OCI-LY7 (cell line): ENCODE data around the gene MAPK6. TPM values are rescaled to one million over a fixed set of nuclear protein-coding genes. Genes with fewer than 3 reads are reported as not detected.

Experiments used
- BruUV-seq: library from RNA; stranded (reverse); fragments of 400-500 nt; replicated peaks from 2 replicates; lab custom pipeline; 2021; lab: Mats Ljungman, UMichigan
- CTCF ChIA-PET: fragments of 300-600 bp; sonication (Branson Sonifier 250); formaldehyde crosslinking; loops from one replicate; lab custom pipeline; 2022; ENCODE audit warnings: antibody characterized with exemption; ENCODE audit not compliant: unreplicated experiment; lab: Charles Lee
- POLR2A ChIA-PET: fragments of 300-600 bp; sonication (Branson Sonifier 250); formaldehyde crosslinking; loops from one replicate; lab custom pipeline; 2022; ENCODE audit warnings: antibody characterized with exemption; lab: Charles Lee
- DNase-seq: peaks from one replicate; pipeline ENCODE4 v3.0.0-alpha.2; 2015; ENCODE audit warnings: low spot score
- H2AFZ ChIP-seq: fragments of 200-600 bp; sonication (generic), shearing (Covaris generic); 2 replicates; pipeline ENCODE4 v1.6.1; 2014; ENCODE audit warnings: mild to moderate bottlenecking, antibody characterized with exemption, low read length, moderate library complexity
- H3K27ac ChIP-seq: fragments of 200-600 bp; sonication (generic); 2 replicates; pipeline ENCODE4 v1.5.1; 2014; ENCODE audit warnings: mixed run types, low read depth, mild to moderate bottlenecking, moderate library complexity, low read length, inconsistent platforms; ENCODE audit not compliant: poor library complexity, severe bottlenecking
- H3K36me3 ChIP-seq: fragments of 200-600 bp; sonication (generic); 2 replicates; pipeline ENCODE4 v1.6.1; 2014; ENCODE audit warnings: mild to moderate bottlenecking, antibody characterized with exemption, low read length, moderate library complexity, mixed read lengths; ENCODE audit not compliant: insufficient read depth
- H3K4me1 ChIP-seq: fragments of 200-600 bp; sonication (generic); 2 replicates; pipeline ENCODE4 v1.5.1; 2014; ENCODE audit warnings: mild to moderate bottlenecking, low read length; ENCODE audit not compliant: insufficient read depth, poor library complexity, severe bottlenecking
- H3K4me2 ChIP-seq: fragments of 200-600 bp; sonication (generic); 2 replicates; pipeline ENCODE4 v1.6.1; 2014; ENCODE audit warnings: mild to moderate bottlenecking, low read length
- H3K4me3 ChIP-seq: fragments of 200-600 bp; sonication (generic); 2 replicates; pipeline ENCODE4 v1.5.1; 2014; ENCODE audit warnings: mild to moderate bottlenecking, low read depth, low read length; ENCODE audit not compliant: poor library complexity, severe bottlenecking
- H3K79me2 ChIP-seq: fragments of 200-600 bp; sonication (generic); 2 replicates; pipeline ENCODE4 v1.6.1; 2016; ENCODE audit warnings: low read depth, mild to moderate bottlenecking, low read length, moderate library complexity, mixed read lengths; ENCODE audit not compliant: insufficient read depth
- H3K9me2 ChIP-seq: fragments of 200-600 bp; sonication (generic); 2 replicates; pipeline ENCODE4 v1.6.1; 2016; ENCODE audit warnings: mild to moderate bottlenecking, low read length, mixed read lengths; ENCODE audit not compliant: insufficient read depth
- H3K9me3 ChIP-seq: fragments of 200-600 bp; sonication (generic); 2 replicates; pipeline ENCODE4 v1.6.1; 2014; ENCODE audit warnings: mild to moderate bottlenecking, mixed run types, low read length, mixed read lengths
- H4K20me1 ChIP-seq: fragments of 200-600 bp; sonication (generic); 2 replicates; pipeline ENCODE4 v1.6.1; 2014; ENCODE audit warnings: mild to moderate bottlenecking, antibody characterized with exemption, low read length, moderate library complexity, mixed read lengths; ENCODE audit not compliant: insufficient read depth
- EZH2phosphoT487 ChIP-seq: fragments of 200-600 bp; sonication (generic); IDR thresholded peaks from 2 replicates; pipeline ENCODE4 v1.6.1; 2018; ENCODE audit warnings: low read depth, borderline replicate concordance, mild to moderate bottlenecking, mixed run types, antibody characterized with exemption, low read length, moderate library complexity, mixed read lengths
- intact Hi-C: fragments of 100-400 bp; cut with micrococcal nuclease; formaldehyde crosslinking; loops from one replicate; pipeline ENCODE4 v1.10.0; 2022; ENCODE audit not compliant: unreplicated experiment
- total RNA-seq, 2 experiments: library from RNA; depleted of rRNA in 1 of 2; stranded (reverse); fragments of >200 nt in 1 of 2; shearing (Covaris generic) in 1 of 2; gene quantifications; 2 replicates each; pipeline ENCODE4 v1.2.3, GENCODE V29; 2014 to 2022
- TF ChIP-seq, protein P1 (sequence below): fragments of 200-600 bp; sonication (generic); conservative IDR thresholded peaks from 2 replicates; pipeline ENCODE4 v1.5.1; 2014; ENCODE audit warnings: mild to moderate bottlenecking, antibody characterized with exemption, low read length, moderate library complexity, mixed read lengths

Gene MAPK6
- total RNA-seq, 2 experiments from 2014 or later, result 19.8 to 49.7 TPM

DNA sequence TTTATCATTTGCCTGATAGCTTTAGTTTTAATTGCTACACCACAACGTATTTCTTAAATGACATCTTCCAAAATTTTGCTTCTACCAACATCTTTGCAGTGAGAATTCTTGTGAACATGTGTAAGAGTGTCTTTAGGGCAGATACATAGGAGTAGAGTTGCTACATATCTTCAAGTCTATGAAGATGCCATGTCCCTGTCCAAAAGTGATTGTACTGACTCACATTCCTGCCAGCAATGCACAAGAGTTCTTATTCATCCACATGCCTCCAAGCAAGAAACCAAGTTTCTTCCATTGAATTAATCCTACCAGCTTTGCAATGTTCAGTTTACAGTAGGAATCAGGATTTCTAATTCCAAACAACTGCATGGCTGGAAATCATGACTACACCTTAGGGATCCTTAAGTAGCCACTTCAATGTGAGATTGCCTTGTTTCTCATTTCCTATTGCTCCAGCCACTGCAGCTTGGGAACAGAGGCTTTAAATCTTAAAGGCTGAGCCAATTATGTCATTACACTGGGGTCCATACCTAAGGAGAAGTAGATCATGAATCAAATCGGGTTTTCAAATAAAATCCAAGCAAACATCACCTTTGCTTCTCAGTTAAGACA is 49.1 kb downstream of the MAPK6 start:
- POLR2A ChIA-PET, result interaction anchor here (0.6 kb wide), 1 partner anchor 32 kb away, joined by 3 read pairs; no protein-coding TSS in a partner anchor
- Histone ChIP-seq H4K20me1 (no peaks in the 10 kb centered on the region), H2AFZ (no peak overlapping the region), H3K36me3 (peaks cover 21% of the 10 kb centered on the region), H3K4me1 (no peaks in the 10 kb centered on the region), H3K4me3 (no peak overlapping the region), H3K9me2 (no peaks in the 10 kb centered on the region), H3K9me3 (no peaks in the 10 kb centered on the region), H3K27ac (no peak overlapping the region), H3K4me2 (no peak overlapping the region), H3K79me2 (no peaks in the 10 kb centered on the region)
- intact Hi-C loops, result no loop called here
- TF ChIP-seq EZH2phosphoT487, result no peak
- TF ChIP-seq, protein P1, sequence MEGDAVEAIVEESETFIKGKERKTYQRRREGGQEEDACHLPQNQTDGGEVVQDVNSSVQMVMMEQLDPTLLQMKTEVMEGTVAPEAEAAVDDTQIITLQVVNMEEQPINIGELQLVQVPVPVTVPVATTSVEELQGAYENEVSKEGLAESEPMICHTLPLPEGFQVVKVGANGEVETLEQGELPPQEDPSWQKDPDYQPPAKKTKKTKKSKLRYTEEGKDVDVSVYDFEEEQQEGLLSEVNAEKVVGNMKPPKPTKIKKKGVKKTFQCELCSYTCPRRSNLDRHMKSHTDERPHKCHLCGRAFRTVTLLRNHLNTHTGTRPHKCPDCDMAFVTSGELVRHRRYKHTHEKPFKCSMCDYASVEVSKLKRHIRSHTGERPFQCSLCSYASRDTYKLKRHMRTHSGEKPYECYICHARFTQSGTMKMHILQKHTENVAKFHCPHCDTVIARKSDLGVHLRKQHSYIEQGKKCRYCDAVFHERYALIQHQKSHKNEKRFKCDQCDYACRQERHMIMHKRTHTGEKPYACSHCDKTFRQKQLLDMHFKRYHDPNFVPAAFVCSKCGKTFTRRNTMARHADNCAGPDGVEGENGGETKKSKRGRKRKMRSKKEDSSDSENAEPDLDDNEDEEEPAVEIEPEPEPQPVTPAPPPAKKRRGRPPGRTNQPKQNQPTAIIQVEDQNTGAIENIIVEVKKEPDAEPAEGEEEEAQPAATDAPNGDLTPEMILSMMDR, result no peak
- no TSS peak for BruUV-seq
- no peak for DNase-seq
- CTCF ChIA-PET, result no interaction called here

DNA sequence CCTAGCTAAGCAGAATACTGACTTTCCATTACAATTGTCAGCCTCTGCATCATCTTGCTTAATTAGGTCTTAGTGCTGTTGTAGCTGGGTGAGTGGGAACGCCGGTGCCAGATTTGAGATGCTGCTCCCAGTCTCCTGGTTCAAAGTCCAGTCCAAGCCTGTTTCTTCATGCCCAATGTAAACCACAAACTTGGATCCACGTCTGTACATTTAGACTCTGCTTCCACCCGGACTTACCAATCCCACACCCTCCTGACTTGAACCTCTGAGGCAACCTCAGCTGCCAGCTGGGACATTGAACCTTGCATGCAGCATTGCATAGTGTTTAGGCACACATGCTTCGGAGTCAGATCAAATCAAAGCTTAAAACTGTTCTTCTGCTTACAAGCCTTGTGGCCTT is 50.5 kb downstream of the MAPK6 start:
- TF ChIP-seq, protein P1, result no peak
- TF ChIP-seq EZH2phosphoT487, result no peak
- ChIA-PET CTCF (interaction anchor here (0.9 to 1.0 kb wide), 2 partner anchors 13 to 30 kb away, joined by 3 read pairs; no protein-coding TSS in a partner anchor), POLR2A (interaction anchor here (0.5 to 1.4 kb wide), 3 partner anchors 11 to 503 kb away, joined by 3 to 4 read pairs (median 3); no protein-coding TSS in a partner anchor)
- no peaks in the 10 kb centered on the region for H3K79me2 ChIP-seq
- BruUV-seq, result no TSS peak
- no peaks in the 10 kb centered on the region for H3K4me1 ChIP-seq
- H3K36me3 ChIP-seq, result peaks cover 8% of the 10 kb centered on the region
- no peaks in the 10 kb centered on the region for H4K20me1 ChIP-seq
- H3K9me3 ChIP-seq, result no peaks in the 10 kb centered on the region
- H3K9me2 ChIP-seq, result no peaks in the 10 kb centered on the region
- H3K4me2 ChIP-seq, result no peak overlapping the region
- no peak for DNase-seq
- no peak overlapping the region for H2AFZ ChIP-seq
- H3K4me3 ChIP-seq, result no peak overlapping the region
- intact Hi-C loops, result no loop called here
- H3K27ac ChIP-seq, result no peak overlapping the region

DNA sequence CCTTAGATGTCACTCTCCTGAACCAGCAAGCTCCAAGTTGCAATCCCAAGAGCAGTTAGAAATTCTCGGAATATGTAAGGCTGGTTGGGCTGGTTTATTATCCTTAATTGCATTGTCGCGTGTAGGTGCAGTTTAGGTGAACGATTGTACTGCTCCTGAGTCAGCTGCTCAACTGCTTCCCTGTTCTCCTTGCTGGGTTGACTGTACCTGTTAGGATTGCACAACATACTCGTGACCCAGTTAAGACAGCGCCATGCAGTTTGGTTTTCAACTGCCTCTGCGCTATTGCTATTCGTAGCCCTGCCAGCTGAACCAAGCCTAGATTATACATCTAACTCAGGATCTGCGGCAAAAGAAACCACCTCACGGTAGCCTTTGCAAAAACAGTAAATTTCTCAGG is 52.6 kb downstream of the MAPK6 start:
- ChIA-PET CTCF (no interaction called here), POLR2A (no interaction called here)
- Histone ChIP-seq H3K9me3 (no peaks in the 10 kb centered on the region), H3K79me2 (no peaks in the 10 kb centered on the region), H4K20me1 (no peaks in the 10 kb centered on the region), H3K4me2 (no peak overlapping the region), H3K36me3 (no peaks in the 10 kb centered on the region), H2AFZ (no peak overlapping the region), H3K27ac (no peak overlapping the region), H3K4me1 (no peaks in the 10 kb centered on the region), H3K4me3 (no peak overlapping the region), H3K9me2 (no peaks in the 10 kb centered on the region)
- no TSS peak for BruUV-seq
- TF ChIP-seq, protein P1, result no peak
- TF ChIP-seq EZH2phosphoT487, result no peak
- no peak for DNase-seq
- intact Hi-C loops, result no loop called here
